WTC11 (cell line): ENCODE data around the gene FGF14. TPM values are rescaled to one million over a fixed set of nuclear protein-coding genes. Genes with fewer than 3 reads are reported as not detected.

Experiments used
- ATAC-seq: fragments of 200-7000 bp; cut with Tn5 transposase; 2 replicates; pipeline ENCODE4 v1.10.0; 2021; ENCODE audit warnings: mild to moderate bottlenecking, moderate library complexity
- CTCF ChIA-PET: fragments of 300-600 bp; sonication (Branson Sonifier 250); formaldehyde crosslinking; loops from one replicate; lab custom pipeline; 2021; ENCODE audit warnings: antibody characterized with exemption; lab: Charles Lee
- POLR2A ChIA-PET: fragments of 350-600 bp; sonication (Branson Sonifier 250); formaldehyde crosslinking; loops from one replicate; lab custom pipeline; 2021; ENCODE audit warnings: antibody characterized with exemption; lab: Charles Lee
- DNase-seq: peaks from one replicate; pipeline ENCODE4 v3.0.0; 2021; ENCODE audit warnings: low spot score
- H3K27ac Mint-ChIP-seq: 2 replicates; pipeline ENCODE4 v1.8.0; 2021; ENCODE audit warnings: mixed read lengths
- H3K27me3 Mint-ChIP-seq: 2 replicates; pipeline ENCODE4 v1.8.0; 2021; ENCODE audit warnings: low read depth, mild to moderate bottlenecking, moderate library complexity, mixed read lengths
- H3K36me3 Mint-ChIP-seq: 2 replicates; pipeline ENCODE4 v1.8.0; 2021; ENCODE audit warnings: mixed read lengths
- H3K4me1 Mint-ChIP-seq: 2 replicates; pipeline ENCODE4 v1.8.0; 2022; ENCODE audit warnings: mixed read lengths
- H3K4me3 Mint-ChIP-seq: 2 replicates; pipeline ENCODE4 v1.8.0; 2021; ENCODE audit warnings: mild to moderate bottlenecking, moderate library complexity, mixed read lengths
- H3K9me3 Mint-ChIP-seq: 2 replicates; pipeline ENCODE4 v1.8.0; 2021; ENCODE audit warnings: mixed read lengths
- ARID4B ChIP-seq: sonication (generic); formaldehyde crosslinking; IDR thresholded peaks from 2 replicates; pipeline ENCODE4 v1.8.0; 2023; ENCODE audit warnings: missing genetic modification reagents, mild to moderate bottlenecking, borderline replicate concordance
- ATF3 ChIP-seq: sonication (generic); formaldehyde crosslinking; conservative IDR thresholded peaks from 2 replicates; pipeline ENCODE4 v1.8.1; 2022; ENCODE audit warnings: mild to moderate bottlenecking, missing genetic modification reagents
- ELF4 ChIP-seq: sonication (generic); formaldehyde crosslinking; IDR thresholded peaks from 2 replicates; pipeline ENCODE4 v1.8.1; 2022; ENCODE audit warnings: low read depth, mild to moderate bottlenecking, moderate library complexity, missing genetic modification reagents
- ETV6 ChIP-seq: sonication (generic); formaldehyde crosslinking; IDR thresholded peaks from 2 replicates; pipeline ENCODE4 v1.8.1; 2022; ENCODE audit warnings: mild to moderate bottlenecking, missing genetic modification reagents
- FOXP4 ChIP-seq: sonication (generic); formaldehyde crosslinking; IDR thresholded peaks from 2 replicates; pipeline ENCODE4 v1.8.0; 2022; ENCODE audit warnings: mild to moderate bottlenecking, missing genetic modification reagents
- HMGXB4 ChIP-seq: sonication (generic); formaldehyde crosslinking; IDR thresholded peaks from 2 replicates; pipeline ENCODE4 v1.8.1; 2023; ENCODE audit warnings: mild to moderate bottlenecking, moderate library complexity, missing genetic modification reagents
- NFE2L1 ChIP-seq: sonication (generic); formaldehyde crosslinking; IDR thresholded peaks from 2 replicates; pipeline ENCODE4 v1.8.1; 2023; ENCODE audit warnings: missing genetic modification reagents
- RORB ChIP-seq: fragments of 250-450 bp; sonication (Bioruptor Pico); IDR thresholded peaks from 2 replicates; pipeline ENCODE4 v1.9.0; 2021; ENCODE audit warnings: mild to moderate bottlenecking
- SP1 ChIP-seq: sonication (generic); formaldehyde crosslinking; conservative IDR thresholded peaks from 2 replicates; pipeline ENCODE4 v1.8.1; 2022; ENCODE audit warnings: missing genetic modification reagents
- ZBTB21 ChIP-seq: sonication (generic); formaldehyde crosslinking; IDR thresholded peaks from 2 replicates; pipeline ENCODE4 v1.8.1; 2023; ENCODE audit warnings: mild to moderate bottlenecking, missing genetic modification reagents, borderline replicate concordance
- ZNF138 ChIP-seq: sonication (generic); formaldehyde crosslinking; conservative IDR thresholded peaks from 2 replicates; pipeline ENCODE4 v1.8.1; 2022; ENCODE audit warnings: mild to moderate bottlenecking, moderate library complexity, missing genetic modification reagents
- ZSCAN18 ChIP-seq: fragments of 250-450 bp; sonication (Bioruptor Pico); IDR thresholded peaks from 2 replicates; pipeline ENCODE4 v2.1.2; 2022; ENCODE audit warnings: mild to moderate bottlenecking, moderate library complexity
- total RNA-seq: library from RNA; stranded (reverse); gene quantifications from 3 replicates; pipeline ENCODE4 v1.2.3, GENCODE V29; 2021

The FGF14 gene
- total RNA-seq, 1 experiment from 2014 or later: 0.28 TPM

GRCh38 chr13:101946401-101946800 is 455.4 kb downstream of the FGF14 start (continued):
- TF ChIP-seq FOXP4 (CRISPR knock-in tag): no peak

- DNase-seq (peak; percentile 22), ATAC-seq (peak; percentile 90)
- H3K36me3 Mint-ChIP-seq: no peaks in the 10 kb centered on the region
- no peak overlapping the region for H3K27ac Mint-ChIP-seq
- H3K4me3 Mint-ChIP-seq: no peak overlapping the region
- peaks cover 6% of the 10 kb centered on the region for H3K9me3 Mint-ChIP-seq
- ChIA-PET CTCF (interaction anchor here (0.5 kb wide), 1 partner anchor 47 kb away, joined by 3 read pairs; no protein-coding TSS in a partner anchor), POLR2A (no interaction called here)
- H3K27me3 Mint-ChIP-seq: no peaks in the 10 kb centered on the region
- no peak for TF ChIP-seq RORB (CRISPR knock-in tag)
- no peak for TF ChIP-seq ETV6 (CRISPR knock-in tag)
- no peak for TF ChIP-seq ZNF138 (CRISPR knock-in tag)
- TF ChIP-seq NFE2L1 (CRISPR knock-in tag): no peak
- no peak for TF ChIP-seq ELF4 (CRISPR knock-in tag)
- TF ChIP-seq, all 79 proteins: peak for 0
- H3K4me1 Mint-ChIP-seq: peaks cover 7% of the 10 kb centered on the region
Measured at GRCh38 chr13:101945435-101945834, 456.4 kb downstream of the FGF14 start.

- Mint-ChIP-seq H3K9me3 (peaks cover 6% of the 10 kb centered on the region), H3K4me3 (no peak overlapping the region)
- POLR2A ChIA-PET: no interaction called here
- no peak for ATAC-seq
- no peak for TF ChIP-seq ATF3 (CRISPR knock-in tag)
- TF ChIP-seq SP1 (CRISPR knock-in tag): no peak
- no peak for TF ChIP-seq NFE2L1 (CRISPR knock-in tag)
- no peak for TF ChIP-seq ARID4B (CRISPR knock-in tag)
- TF ChIP-seq ZSCAN18 (CRISPR knock-in tag): no peak
- TF ChIP-seq HMGXB4 (CRISPR knock-in tag): no peak
- no peak for TF ChIP-seq ZBTB21 (CRISPR knock-in tag)
- TF ChIP-seq, all 79 proteins: peak for 0
- H3K4me1 Mint-ChIP-seq: 0 out of 2 replicates have a peak, but pooled peaks cover 3% of the 10 kb centered on the region
- DNase-seq: no peak
- H3K27me3 Mint-ChIP-seq: no peaks in the 10 kb centered on the region
- no peaks in the 10 kb centered on the region for H3K36me3 Mint-ChIP-seq
- no peak overlapping the region for H3K27ac Mint-ChIP-seq
- CTCF ChIA-PET: no interaction called here
Measured at GRCh38 chr13:101944521-101944920, 457.3 kb downstream of the FGF14 start.
